ENCODE results near the gene F8.

Gene F8

DNA sequence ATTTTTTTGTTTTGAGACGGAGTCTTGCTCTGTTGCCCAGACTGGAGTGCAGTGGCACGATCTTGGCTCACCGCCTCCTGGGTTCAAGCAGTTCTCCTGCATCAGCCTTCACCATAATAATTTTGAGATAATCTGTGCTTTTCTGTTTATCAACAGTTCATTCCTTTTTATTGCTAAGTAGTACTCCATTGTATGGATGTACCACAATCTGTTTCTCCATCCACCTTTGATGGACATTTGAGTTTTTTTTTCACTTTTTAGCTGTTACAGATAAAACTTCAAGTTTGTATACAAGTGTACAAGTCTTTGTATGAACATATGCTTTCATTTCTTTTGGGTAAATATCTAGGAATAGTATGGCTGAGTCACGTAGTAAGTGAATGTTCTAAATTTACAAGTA, 13.2 kb upstream of the F8 start:
- TF ChIP-seq, protein P1, sequence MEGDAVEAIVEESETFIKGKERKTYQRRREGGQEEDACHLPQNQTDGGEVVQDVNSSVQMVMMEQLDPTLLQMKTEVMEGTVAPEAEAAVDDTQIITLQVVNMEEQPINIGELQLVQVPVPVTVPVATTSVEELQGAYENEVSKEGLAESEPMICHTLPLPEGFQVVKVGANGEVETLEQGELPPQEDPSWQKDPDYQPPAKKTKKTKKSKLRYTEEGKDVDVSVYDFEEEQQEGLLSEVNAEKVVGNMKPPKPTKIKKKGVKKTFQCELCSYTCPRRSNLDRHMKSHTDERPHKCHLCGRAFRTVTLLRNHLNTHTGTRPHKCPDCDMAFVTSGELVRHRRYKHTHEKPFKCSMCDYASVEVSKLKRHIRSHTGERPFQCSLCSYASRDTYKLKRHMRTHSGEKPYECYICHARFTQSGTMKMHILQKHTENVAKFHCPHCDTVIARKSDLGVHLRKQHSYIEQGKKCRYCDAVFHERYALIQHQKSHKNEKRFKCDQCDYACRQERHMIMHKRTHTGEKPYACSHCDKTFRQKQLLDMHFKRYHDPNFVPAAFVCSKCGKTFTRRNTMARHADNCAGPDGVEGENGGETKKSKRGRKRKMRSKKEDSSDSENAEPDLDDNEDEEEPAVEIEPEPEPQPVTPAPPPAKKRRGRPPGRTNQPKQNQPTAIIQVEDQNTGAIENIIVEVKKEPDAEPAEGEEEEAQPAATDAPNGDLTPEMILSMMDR (IDR thresholded peaks at IDR 0.05; ENCODE audit: control insufficient read depth, insufficient read depth, low read depth, low read length, missing control alignments) = no peak

DNA sequence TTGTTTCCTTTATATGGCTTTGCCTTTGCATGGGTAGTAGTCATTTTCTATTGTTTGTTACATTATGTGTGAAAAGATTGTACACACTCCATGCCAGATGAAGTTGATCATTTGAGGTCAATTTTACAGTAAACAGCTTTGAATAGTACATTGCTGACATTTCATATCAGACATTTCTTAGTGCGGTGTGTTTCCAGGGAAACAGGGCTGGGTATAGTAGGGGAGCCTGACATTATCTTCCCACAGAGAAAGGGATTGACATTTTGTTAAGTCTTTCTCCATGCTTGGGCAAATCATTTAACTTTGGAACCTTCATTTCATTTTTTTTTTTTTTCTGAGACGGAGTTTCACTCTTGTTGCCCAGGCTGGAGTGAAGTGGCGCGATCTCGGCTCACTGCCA, 9.1 kb upstream of the F8 start:
- H3K4me3 ChIP-seq (ENCODE audit: control insufficient read depth, low read depth, low read length) = no peak overlapping the region
- no peak for DNase-seq (ENCODE audit: low read depth)
- TF ChIP-seq, protein P1 (IDR thresholded peaks at IDR 0.05; ENCODE audit: control insufficient read depth, insufficient read depth, low read depth, low read length, missing control alignments) = no peak

More for the DNA sequence above, 13.2 kb upstream of the F8 start:
- H3K4me3 ChIP-seq (ENCODE audit: control insufficient read depth, low read depth, low read length) = no peak overlapping the region
- DNase-seq (ENCODE audit: low read depth) = no peak

DNA sequence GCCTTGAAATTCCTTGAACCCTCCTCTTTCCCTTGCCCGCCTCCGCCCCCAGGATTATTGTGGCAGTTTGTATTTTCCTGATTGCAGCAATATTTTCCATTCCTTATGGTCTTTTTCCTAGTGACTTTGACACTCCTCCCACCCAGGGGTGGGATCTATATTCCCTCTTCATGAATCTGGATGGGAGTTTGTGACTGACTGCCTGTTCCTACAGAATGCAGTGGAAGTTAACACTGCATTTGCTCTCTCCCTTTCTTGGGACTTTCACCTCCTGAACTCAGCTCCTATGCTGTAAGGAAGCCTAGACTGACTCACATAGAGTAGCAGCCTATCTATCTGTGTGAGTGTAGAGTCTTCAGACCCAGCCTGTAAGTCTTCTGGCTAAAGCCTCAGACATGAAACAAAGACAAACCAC, 6.4 kb upstream of the F8 start:
- no peak for DNase-seq (ENCODE audit: low read depth)
- H3K4me3 ChIP-seq (ENCODE audit: control insufficient read depth, low read depth, low read length) = no peak overlapping the region
- TF ChIP-seq, protein P1 (IDR thresholded peaks at IDR 0.05; ENCODE audit: control insufficient read depth, insufficient read depth, low read depth, low read length, missing control alignments) = no peak

DNA sequence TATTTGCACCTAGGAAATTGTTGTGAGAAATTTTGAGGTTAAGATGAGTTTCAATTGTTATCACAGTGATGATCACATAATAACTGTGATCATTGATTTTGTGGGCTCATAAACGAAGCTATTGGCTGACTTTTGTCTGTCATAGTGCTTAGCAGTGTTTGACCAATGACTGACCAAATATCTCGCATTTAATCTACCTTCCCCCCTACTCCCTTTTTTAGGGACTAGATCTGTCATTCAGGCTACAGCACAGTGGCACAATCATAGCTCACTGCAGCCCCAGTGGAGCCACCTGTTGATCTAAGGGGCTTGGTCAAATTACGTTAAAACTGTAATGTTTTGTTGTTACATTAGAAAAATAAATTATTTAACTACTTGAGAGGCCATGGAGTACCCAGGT, 5.6 kb upstream of the F8 start:
- DNase-seq (ENCODE audit: low read depth) = no peak
- H3K4me3 ChIP-seq (ENCODE audit: control insufficient read depth, low read depth, low read length) = no peak overlapping the region
- TF ChIP-seq, protein P1 (IDR thresholded peaks at IDR 0.05; ENCODE audit: control insufficient read depth, insufficient read depth, low read depth, low read length, missing control alignments) = no peak

DNA sequence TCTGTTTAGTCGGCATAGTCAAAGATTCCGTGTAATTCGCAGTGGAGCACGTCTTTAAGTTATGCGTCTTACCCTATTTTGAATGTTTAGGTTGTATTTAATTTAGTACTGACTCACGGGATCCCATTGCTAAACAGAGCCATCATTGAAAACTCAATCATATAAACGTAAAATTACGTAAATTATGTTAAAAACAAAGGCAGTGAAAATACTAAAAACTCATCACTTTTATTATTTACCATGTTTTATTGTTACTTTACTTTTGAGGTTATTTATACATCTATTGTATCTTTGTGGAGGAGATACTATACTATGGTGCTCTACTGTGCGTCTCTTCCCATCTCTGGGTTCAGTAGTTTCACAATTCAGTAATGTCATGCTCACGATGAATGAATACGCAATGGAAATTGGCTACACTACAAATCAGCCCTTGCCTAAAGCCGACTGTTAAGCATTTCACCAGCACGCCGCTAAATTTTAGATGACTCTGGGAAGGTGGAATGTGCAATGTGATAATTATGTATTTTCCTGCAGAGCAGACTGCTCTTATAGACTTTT, 5.1 kb upstream of the F8 start:
- DNase-seq (ENCODE audit: low read depth) = peak; percentile 61
- peak overlapping the region; percentile 63 for H3K4me3 ChIP-seq (ENCODE audit: control insufficient read depth, low read depth, low read length)
- TF ChIP-seq, protein P1 (IDR thresholded peaks at IDR 0.05; ENCODE audit: control insufficient read depth, insufficient read depth, low read depth, low read length, missing control alignments) = no peak

DNA sequence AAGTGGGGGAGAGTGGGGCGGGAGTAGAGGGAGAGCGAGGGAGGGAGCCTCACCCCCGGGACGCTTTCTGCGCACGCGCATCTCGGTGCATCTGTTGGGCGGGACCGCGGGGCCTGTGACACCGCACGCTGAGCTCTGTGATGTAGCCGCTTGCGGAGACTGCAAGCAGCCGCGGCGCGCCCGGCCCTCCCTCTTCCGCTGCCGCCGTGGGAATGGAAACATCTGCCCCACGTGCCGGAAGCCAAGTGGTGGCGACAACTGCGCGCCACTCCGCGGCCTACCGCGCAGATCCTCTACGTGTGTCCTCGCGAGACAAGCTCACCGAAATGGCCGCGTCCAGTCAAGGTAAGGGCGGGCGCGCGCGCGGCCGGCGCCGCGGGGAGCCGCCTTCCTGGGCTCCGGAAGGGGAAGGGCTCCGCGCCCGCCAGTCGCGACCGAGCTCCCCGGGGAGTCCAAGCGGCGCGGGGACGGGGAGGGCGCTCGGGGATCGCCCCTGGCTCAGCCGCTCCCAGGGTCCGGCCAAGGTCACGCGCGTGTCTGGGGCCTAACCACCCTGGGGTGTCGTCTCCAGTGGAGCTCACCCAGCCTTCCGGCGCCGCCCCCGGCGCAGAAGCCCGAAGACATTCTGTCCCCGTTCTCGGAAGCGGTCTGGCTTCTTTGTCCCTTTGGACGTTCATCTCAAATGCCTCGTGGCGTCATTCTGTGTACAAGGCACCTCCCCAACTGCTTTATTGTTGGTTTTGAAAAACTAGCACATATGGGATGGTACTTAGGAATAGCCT, 4.4 kb upstream of the F8 start, which contains the start of gene FUNDC2:
Gene FUNDC2 (plus strand): TSS at position 118 of the 782 bp plus-strand sequence. CDS start 95 bp downstream, at position 213.
- DNase-seq (ENCODE audit: low read depth) = peak; percentile 73
- TF ChIP-seq, protein P1 (IDR thresholded peaks at IDR 0.05; ENCODE audit: control insufficient read depth, insufficient read depth, low read depth, low read length, missing control alignments) = no peak

More for the DNA sequence above, 4.4 kb upstream of the F8 start, which contains the start of gene FUNDC2:
- H3K4me3 ChIP-seq (ENCODE audit: control insufficient read depth, low read depth, low read length) = peak within 1 kb of the TSS; percentile 63

Data from AG09309 (cell line).